Suprapubic skin (tissue), 4 donors: ENCODE data around the gene ZNF425.

Experiments
- EP300 ChIP-seq: sonication (generic); formaldehyde crosslinking; IDR thresholded peaks from one replicate; pipeline ENCODE4 v1.6.1; 2017; ENCODE audit warnings: antibody characterized with exemption
- POLR2A ChIP-seq, 2 donors: fragments of 450-650 bp; IDR thresholded peaks; one replicate each; pipeline ENCODE4 v1.6.1; 2017; ENCODE audit warnings: antibody characterized with exemption in 2 of 2, mild to moderate bottlenecking in 2 of 2, moderate library complexity in 2 of 2
- POLR2AphosphoS5 ChIP-seq, 3 donors: sonication (generic); formaldehyde crosslinking; IDR thresholded peaks; one replicate each; pipeline ENCODE4 v1.6.1; 2017; ENCODE audit warnings: antibody characterized with exemption in 3 of 3
- TF ChIP-seq, protein P1 (sequence below), 2 donors: fragments of 200-600 bp in 1 of 2; fragments of 450-650 bp in 1 of 2; sonication (generic) in 1 of 2; IDR thresholded peaks; one replicate each; pipeline ENCODE4 v1.5.1; 2016 to 2019; ENCODE audit warnings: antibody characterized with exemption in 2 of 2, mild to moderate bottlenecking in 1 of 2, moderate library complexity in 1 of 2

GRCh38 chr7:149084407-149084806, 41.7 kb downstream of the ZNF425 start:
- TF ChIP-seq POLR2A (IDR thresholded peaks at IDR 0.05) = no peak
- TF ChIP-seq, protein P1, sequence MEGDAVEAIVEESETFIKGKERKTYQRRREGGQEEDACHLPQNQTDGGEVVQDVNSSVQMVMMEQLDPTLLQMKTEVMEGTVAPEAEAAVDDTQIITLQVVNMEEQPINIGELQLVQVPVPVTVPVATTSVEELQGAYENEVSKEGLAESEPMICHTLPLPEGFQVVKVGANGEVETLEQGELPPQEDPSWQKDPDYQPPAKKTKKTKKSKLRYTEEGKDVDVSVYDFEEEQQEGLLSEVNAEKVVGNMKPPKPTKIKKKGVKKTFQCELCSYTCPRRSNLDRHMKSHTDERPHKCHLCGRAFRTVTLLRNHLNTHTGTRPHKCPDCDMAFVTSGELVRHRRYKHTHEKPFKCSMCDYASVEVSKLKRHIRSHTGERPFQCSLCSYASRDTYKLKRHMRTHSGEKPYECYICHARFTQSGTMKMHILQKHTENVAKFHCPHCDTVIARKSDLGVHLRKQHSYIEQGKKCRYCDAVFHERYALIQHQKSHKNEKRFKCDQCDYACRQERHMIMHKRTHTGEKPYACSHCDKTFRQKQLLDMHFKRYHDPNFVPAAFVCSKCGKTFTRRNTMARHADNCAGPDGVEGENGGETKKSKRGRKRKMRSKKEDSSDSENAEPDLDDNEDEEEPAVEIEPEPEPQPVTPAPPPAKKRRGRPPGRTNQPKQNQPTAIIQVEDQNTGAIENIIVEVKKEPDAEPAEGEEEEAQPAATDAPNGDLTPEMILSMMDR (IDR thresholded peaks at IDR 0.05) = no peak
- no peak for TF ChIP-seq POLR2AphosphoS5 (IDR thresholded peaks at IDR 0.05)
- no peak for TF ChIP-seq EP300
